K562 (cell line): ENCODE data around the gene WASL. TPM values are rescaled to one million over a fixed set of nuclear protein-coding genes. Genes with fewer than 3 reads are reported as not detected.

Experiments used
- ATAC-seq: fragments of 200-7000 bp; cut with Tn5 transposase; 3 replicates; pipeline ENCODE4 v1.9.1; 2020; ENCODE audit warnings: moderate library complexity
- BruUV-seq: library from RNA; stranded (reverse); fragments of 400-500 nt; replicated peaks from 2 replicates; lab custom pipeline; 2021; lab: Mats Ljungman, UMichigan
- CTCF ChIA-PET: fragments of 300-600 bp; formaldehyde crosslinking; extraction: SDS; loops from one replicate; lab custom pipeline; 2021; ENCODE audit warnings: low intra/inter-chr PET ratio; lab: Yijun Ruan, JAX
- POLR2A ChIA-PET: fragments of 300-600, 350-650 bp; sonication (Branson Sonifier 250); formaldehyde crosslinking; extraction: SDS; loops from one replicate; lab custom pipeline; 2021; ENCODE audit warnings: antibody characterized with exemption, inconsistent platforms; lab: Yijun Ruan, JAX
- DNase-seq, 4 experiments: peaks; one replicate each; pipeline versions ENCODE4 v3.0.0 to v3.0.0-alpha.2; 2011 to 2018; ENCODE audit warnings: low spot score in 3 of 4, mixed read lengths in 3 of 4; ENCODE audit errors: extremely low read depth in 1 of 4
- FAIRE-seq: peaks from 2 replicates; lab custom pipeline; 2011; peaks lifted over from hg19 to GRCh38; lab: Jason Lieb, UNC
- H2AFZ ChIP-seq: 2 replicates; pipeline ENCODE4 v1.6.0; 2011; ENCODE audit warnings: low read depth, low read length, control low read depth, inconsistent platforms
- H3K27ac ChIP-seq: fragments of 200-600 bp; 3 replicates; pipeline ENCODE4 v1.8.0; 2011; ENCODE audit warnings: low read depth, mild to moderate bottlenecking, control low read depth, inconsistent platforms, low read length, moderate library complexity, mixed read lengths; ENCODE audit errors: extremely low read depth
- H3K27me3 ChIP-seq, 2 experiments: fragments of 300-600 bp in 1 of 2; 2 replicates in 1 of 2; 3 replicates in 1 of 2; pipeline versions ENCODE4 v1.6.0 to v1.8.0; 2011; ENCODE audit warnings: inconsistent platforms in 2 of 2, low read length in 2 of 2, mild to moderate bottlenecking in 1 of 2, mixed read lengths in 1 of 2, moderate library complexity in 1 of 2; ENCODE audit not compliant: control insufficient read depth in 2 of 2, insufficient read depth in 2 of 2
- H3K36me3 ChIP-seq: fragments of 300-600 bp; 3 replicates; pipeline ENCODE4 v1.8.0; 2011; ENCODE audit warnings: mild to moderate bottlenecking, low read length, inconsistent platforms; ENCODE audit not compliant: control insufficient read depth, insufficient read depth
- H3K4me1 ChIP-seq, 2 experiments: fragments of 200-600 bp in 1 of 2; replicated peaks in 1 of 2; 2 replicates in 1 of 2; 3 replicates in 1 of 2; pipeline versions ENCODE4 v1.5.1 to v1.8.0; 2011; ENCODE audit warnings: inconsistent platforms in 2 of 2, low read length in 2 of 2, mild to moderate bottlenecking in 1 of 2, mixed read lengths in 1 of 2, moderate library complexity in 1 of 2; ENCODE audit not compliant: control insufficient read depth in 2 of 2, insufficient read depth in 2 of 2
- H3K4me2 ChIP-seq: 2 replicates; pipeline ENCODE4 v1.6.1; 2011; ENCODE audit warnings: low read length, control low read depth, inconsistent platforms, mixed read lengths; ENCODE audit not compliant: insufficient read depth
- H3K4me3 ChIP-seq: fragments of 200-600 bp; sonication (generic), shearing (Covaris generic); 2 replicates; pipeline ENCODE4 v1.5.1; 2016; ENCODE audit warnings: control low read depth, inconsistent platforms
- H3K79me2 ChIP-seq: fragments of 200-600 bp; 3 replicates; pipeline ENCODE4 v1.8.0; 2011; ENCODE audit warnings: low read length, inconsistent platforms; ENCODE audit not compliant: control insufficient read depth, insufficient read depth
- H3K9ac ChIP-seq, 2 experiments: 2 replicates each; pipeline versions ENCODE4 v1.6.0 to v1.6.1; 2011; ENCODE audit warnings: low read depth in 2 of 2, low read length in 2 of 2, control low read depth in 1 of 2, inconsistent platforms in 1 of 2, mild to moderate bottlenecking in 1 of 2, mixed read lengths in 1 of 2; ENCODE audit not compliant: insufficient read depth in 1 of 2
- H3K9me1 ChIP-seq: one replicate; pipeline ENCODE4 v1.6.0; 2011; ENCODE audit warnings: inconsistent platforms, mild to moderate bottlenecking, low read length, moderate library complexity; ENCODE audit not compliant: control insufficient read depth, insufficient read depth
- H3K9me3 ChIP-seq: replicated peaks from 2 replicates; pipeline ENCODE4 v1.5.1; 2011; ENCODE audit warnings: low read depth, low read length, inconsistent platforms; ENCODE audit not compliant: control insufficient read depth, insufficient read depth
- H4K20me1 ChIP-seq: replicated peaks from 2 replicates; pipeline ENCODE4 v1.6.1; 2011; ENCODE audit warnings: low read length, inconsistent platforms, mixed read lengths; ENCODE audit not compliant: control insufficient read depth, insufficient read depth
- EP300 ChIP-seq: IDR thresholded peaks from 2 replicates; pipeline ENCODE4 v1.6.1; 2012; ENCODE audit warnings: low read length, improper control_type of control experiment
- FOXJ2 ChIP-seq: fragments of 200-800 bp; sonication (Bioruptor generic); IDR thresholded peaks from 2 replicates; pipeline ENCODE4 v1.6.1; 2016; ENCODE audit warnings: missing genetic modification characterization, missing compliant biosample characterization
- HNRNPK ChIP-seq: fragments of 200-400 bp; formaldehyde crosslinking; IDR thresholded peaks from one replicate; pipeline ENCODE4 v1.6.1; 2018; ENCODE audit warnings: mild to moderate bottlenecking, low read depth, low read length; ENCODE audit not compliant: poor library complexity, severe bottlenecking
- MCM7 ChIP-seq, 2 experiments: fragments of 450-650 bp; IDR thresholded peaks; 2 replicates each; pipeline ENCODE4 v1.6.1; 2016 to 2018
- PCBP1 ChIP-seq: fragments of 200-400 bp; formaldehyde crosslinking; IDR thresholded peaks from 2 replicates; pipeline ENCODE4 v1.6.1; 2018; ENCODE audit warnings: mild to moderate bottlenecking, low read depth, low read length; ENCODE audit not compliant: poor library complexity, severe bottlenecking
- RAD21 ChIP-seq, 2 experiments: fragments of 250-450 bp in 1 of 2; fragments of 450-650 bp in 1 of 2; sonication (Bioruptor Pico) in 1 of 2; formaldehyde crosslinking in 1 of 2; IDR thresholded peaks in 1 of 2; conservative IDR thresholded peaks in 1 of 2; 2 replicates each; pipeline versions ENCODE4 v1.4.0 to v1.8.0; 2020 to 2022; ENCODE audit warnings: mild to moderate bottlenecking in 2 of 2, moderate library complexity in 1 of 2
- XRCC3 ChIP-seq: fragments of 450-650 bp; IDR thresholded peaks from 2 replicates; pipeline ENCODE4 v1.6.1; 2017; ENCODE audit warnings: mild to moderate bottlenecking, moderate library complexity
- XRCC4 ChIP-seq: IDR thresholded peaks from one replicate; pipeline ENCODE4 v1.6.1; 2011; ENCODE audit not compliant: insufficient read depth, insufficient read length; ENCODE audit errors: extremely low read depth
- ZC3H4 ChIP-seq: sonication (generic); formaldehyde crosslinking; IDR thresholded peaks from 2 replicates; pipeline ENCODE4 v1.9.0; 2021; ENCODE audit warnings: missing genetic modification reagents, borderline replicate concordance
- ZFX ChIP-seq: sonication (generic); formaldehyde crosslinking; IDR thresholded peaks from 2 replicates; pipeline ENCODE4 v1.8.0; 2022; ENCODE audit warnings: mild to moderate bottlenecking, missing genetic modification reagents, moderate library complexity
- ZNF717 ChIP-seq: fragments of 250-450 bp; sonication (Bioruptor Pico); IDR thresholded peaks from 2 replicates; pipeline ENCODE4 v1.5.0; 2021
- WGBS: fragments of 100-300 bp; shearing (Covaris generic); methylation state at CpG from one replicate; pipeline ENCODE4 v1.1.6; 2016; ENCODE audit warnings: low coverage, mixed read lengths; ENCODE audit not compliant: insufficient coverage; ENCODE audit errors: missing lambda C conversion rate; 5-methylcytosine and 5-hydroxymethylcytosine counted together
- in situ Hi-C: fragments of 300-500 bp; cut with MboI; formaldehyde crosslinking; loops from 4 replicates; pipeline ENCODE4 v1.15.0; 2018; ENCODE audit warnings: inconsistent platforms, mixed read lengths
- intact Hi-C: fragments of 100-400 bp; cut with micrococcal nuclease; formaldehyde crosslinking; loops from 2 replicates; pipeline ENCODE4 v1.14.2; 2022
- polyA plus RNA-seq, 8 experiments: library from polyadenylated mRNA; depleted of rRNA in 4 of 8; stranded (reverse) in 5 of 8; unstranded in 3 of 8; fragments of >200 nt; fragmentation: Nextera tagmentation in 2 of 8; fragmentation: Illumina TruSeq in 1 of 8; extraction: Ambion mirVana in 2 of 8; extraction: Trizol in 1 of 8; gene quantifications; 2 replicates each; pipeline versions ENCODE4 v1.2.1 to v1.2.3, GENCODE V29; 2011 to 2014; ENCODE audit warnings: inconsistent platforms in 1 of 8, missing spikeins in 1 of 8
- total RNA-seq, 7 experiments: library from RNA; depleted of rRNA in 6 of 7; stranded (reverse); fragments of >200 nt in 6 of 7; fragmentation: Illumina TruSeq in 2 of 7; extraction: Trizol in 2 of 7; gene quantifications; 2 replicates each; pipeline versions ENCODE4 v1.2.1 to v1.2.3, GENCODE V29; 2011 to 2021; ENCODE audit warnings: low replicate concordance in 1 of 7
- TF ChIP-seq, protein P1 (sequence below), 2 experiments: fragments of 450-650 bp in 1 of 2; sonication (generic) in 1 of 2; formaldehyde crosslinking; conservative IDR thresholded peaks; 2 replicates each; pipeline versions ENCODE4 v1.4.0 to v1.8.1; 2020 to 2022; ENCODE audit warnings: mild to moderate bottlenecking in 1 of 2, missing genetic modification reagents in 1 of 2
- TF ChIP-seq, protein P2 (sequence below): sonication (generic); formaldehyde crosslinking; IDR thresholded peaks from 2 replicates; pipeline ENCODE4 v1.8.0; 2023; ENCODE audit warnings: missing genetic modification reagents, mild to moderate bottlenecking, borderline replicate concordance
- TF ChIP-seq, protein P3 (sequence below): fragments of 450-650 bp; IDR thresholded peaks from 2 replicates; pipeline ENCODE4 v1.6.1; 2016; ENCODE audit warnings: missing biosample characterization, missing genetic modification characterization

The WASL gene
- total and polyA plus RNA-seq, 9 of the 15 experiments (the other 6 are each of a cell fraction or from before 2014, with no cell fraction given): 3.2 to 13.9 (median 8.3) TPM

DNA sequence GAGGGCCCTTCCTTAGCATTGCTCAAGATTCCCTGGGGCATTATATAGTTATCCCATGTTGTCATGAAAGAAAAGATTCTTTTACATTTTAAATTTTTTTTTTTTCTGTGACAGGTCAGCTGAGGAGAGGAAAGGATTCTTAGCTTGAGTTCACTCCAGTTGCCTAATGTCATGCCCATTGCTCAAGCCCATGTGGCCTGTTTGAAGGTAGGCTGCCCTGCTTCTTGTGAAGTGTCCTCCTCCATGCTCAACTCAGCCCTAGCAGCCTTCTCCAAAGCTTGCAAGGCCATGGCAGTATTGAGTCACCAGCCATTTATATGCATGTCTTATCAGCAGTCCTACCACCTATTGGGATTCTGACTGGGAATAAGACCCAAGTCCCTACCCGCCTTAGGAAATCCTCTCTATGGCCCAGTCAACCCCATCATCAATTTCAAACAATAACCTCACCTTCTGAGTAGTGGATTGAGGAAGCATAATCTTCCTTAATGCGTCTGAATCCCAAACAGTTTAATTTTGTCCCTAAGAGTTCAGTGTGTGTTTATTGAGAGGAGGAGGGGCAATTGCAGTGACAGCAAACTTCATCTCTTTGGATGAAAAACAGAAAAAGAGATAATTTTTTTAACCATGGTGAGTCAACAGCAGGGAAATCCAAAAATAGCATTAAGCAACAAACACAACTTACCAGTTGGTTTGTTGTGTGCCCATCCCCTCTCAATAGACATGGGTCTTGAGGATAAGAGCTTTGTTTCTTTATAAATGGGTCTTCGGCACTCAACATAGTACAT, 38.6 kb upstream of the WASL start:
- WGBS: 30% methylated on average over 3 of the region's 3 CpGs
- in situ Hi-C loops (no loop called here), intact Hi-C loops (loop anchor here (2.0 to 5.0 kb wide), 2 partner anchors 39 to 75 kb away; partner anchors contain the start of gene WASL)
- H3K9me1 ChIP-seq: no peaks in the 10 kb centered on the region
- H3K36me3 ChIP-seq: no peaks in the 10 kb centered on the region
- H3K79me2 ChIP-seq: no peaks in the 10 kb centered on the region
- no peak overlapping the region for H3K9ac ChIP-seq
- ChIA-PET CTCF (no interaction called here), POLR2A (interaction anchor here (0.6 to 1.1 kb wide), 3 partner anchors 10 to 229 kb away, joined by 3 to 5 read pairs (median 4); partner anchors contain the start of gene WASL)
- peaks cover 0 to 25% of the 10 kb centered on the region in 2 experiments; a peak in 2 of 5 replicates for H3K4me1 ChIP-seq
- H4K20me1 ChIP-seq: no peaks in the 10 kb centered on the region
- peak overlapping the region; percentile 9; the same call in 1 of the 3 replicates for H3K27ac ChIP-seq
- FAIRE-seq (no peak), ATAC-seq (peak; percentile 40), DNase-seq (peak in 1 of 4 experiments; percentile 28)
- H3K4me2 ChIP-seq: no peak overlapping the region; the same call in 1 of the 2 replicates
- no TSS peak for BruUV-seq
- peak overlapping the region; percentile 41; the same call in 1 of the 2 replicates for H2AFZ ChIP-seq
- H3K4me3 ChIP-seq: no peak overlapping the region
- no peaks in the 10 kb centered on the region for H3K27me3 ChIP-seq
- H3K9me3 ChIP-seq: no peaks in the 10 kb centered on the region
- no peak for TF ChIP-seq RAD21 (CRISPR knock-in tag; conservative IDR thresholded peaks at IDR 0.05 in 1 of 2, IDR thresholded peaks at IDR 0.05 in 1 of 2)
- TF ChIP-seq ZC3H4 (CRISPR knock-in tag): no peak
- no peak for TF ChIP-seq MCM7 (IDR thresholded peaks at IDR 0.05)
- TF ChIP-seq ZFX: no peak
- TF ChIP-seq XRCC3: no peak
- TF ChIP-seq, protein P1, sequence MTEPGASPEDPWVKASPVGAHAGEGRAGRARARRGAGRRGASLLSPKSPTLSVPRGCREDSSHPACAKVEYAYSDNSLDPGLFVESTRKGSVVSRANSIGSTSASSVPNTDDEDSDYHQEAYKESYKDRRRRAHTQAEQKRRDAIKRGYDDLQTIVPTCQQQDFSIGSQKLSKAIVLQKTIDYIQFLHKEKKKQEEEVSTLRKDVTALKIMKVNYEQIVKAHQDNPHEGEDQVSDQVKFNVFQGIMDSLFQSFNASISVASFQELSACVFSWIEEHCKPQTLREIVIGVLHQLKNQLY (CRISPR knock-in tag; conservative IDR thresholded peaks at IDR 0.05): no peak
- no peak for TF ChIP-seq FOXJ2 (tag)
- TF ChIP-seq PCBP1: no peak
- TF ChIP-seq, protein P2, sequence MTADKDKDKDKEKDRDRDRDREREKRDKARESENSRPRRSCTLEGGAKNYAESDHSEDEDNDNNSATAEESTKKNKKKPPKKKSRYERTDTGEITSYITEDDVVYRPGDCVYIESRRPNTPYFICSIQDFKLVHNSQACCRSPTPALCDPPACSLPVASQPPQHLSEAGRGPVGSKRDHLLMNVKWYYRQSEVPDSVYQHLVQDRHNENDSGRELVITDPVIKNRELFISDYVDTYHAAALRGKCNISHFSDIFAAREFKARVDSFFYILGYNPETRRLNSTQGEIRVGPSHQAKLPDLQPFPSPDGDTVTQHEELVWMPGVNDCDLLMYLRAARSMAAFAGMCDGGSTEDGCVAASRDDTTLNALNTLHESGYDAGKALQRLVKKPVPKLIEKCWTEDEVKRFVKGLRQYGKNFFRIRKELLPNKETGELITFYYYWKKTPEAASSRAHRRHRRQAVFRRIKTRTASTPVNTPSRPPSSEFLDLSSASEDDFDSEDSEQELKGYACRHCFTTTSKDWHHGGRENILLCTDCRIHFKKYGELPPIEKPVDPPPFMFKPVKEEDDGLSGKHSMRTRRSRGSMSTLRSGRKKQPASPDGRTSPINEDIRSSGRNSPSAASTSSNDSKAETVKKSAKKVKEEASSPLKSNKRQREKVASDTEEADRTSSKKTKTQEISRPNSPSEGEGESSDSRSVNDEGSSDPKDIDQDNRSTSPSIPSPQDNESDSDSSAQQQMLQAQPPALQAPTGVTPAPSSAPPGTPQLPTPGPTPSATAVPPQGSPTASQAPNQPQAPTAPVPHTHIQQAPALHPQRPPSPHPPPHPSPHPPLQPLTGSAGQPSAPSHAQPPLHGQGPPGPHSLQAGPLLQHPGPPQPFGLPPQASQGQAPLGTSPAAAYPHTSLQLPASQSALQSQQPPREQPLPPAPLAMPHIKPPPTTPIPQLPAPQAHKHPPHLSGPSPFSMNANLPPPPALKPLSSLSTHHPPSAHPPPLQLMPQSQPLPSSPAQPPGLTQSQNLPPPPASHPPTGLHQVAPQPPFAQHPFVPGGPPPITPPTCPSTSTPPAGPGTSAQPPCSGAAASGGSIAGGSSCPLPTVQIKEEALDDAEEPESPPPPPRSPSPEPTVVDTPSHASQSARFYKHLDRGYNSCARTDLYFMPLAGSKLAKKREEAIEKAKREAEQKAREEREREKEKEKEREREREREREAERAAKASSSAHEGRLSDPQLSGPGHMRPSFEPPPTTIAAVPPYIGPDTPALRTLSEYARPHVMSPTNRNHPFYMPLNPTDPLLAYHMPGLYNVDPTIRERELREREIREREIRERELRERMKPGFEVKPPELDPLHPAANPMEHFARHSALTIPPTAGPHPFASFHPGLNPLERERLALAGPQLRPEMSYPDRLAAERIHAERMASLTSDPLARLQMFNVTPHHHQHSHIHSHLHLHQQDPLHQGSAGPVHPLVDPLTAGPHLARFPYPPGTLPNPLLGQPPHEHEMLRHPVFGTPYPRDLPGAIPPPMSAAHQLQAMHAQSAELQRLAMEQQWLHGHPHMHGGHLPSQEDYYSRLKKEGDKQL: no peak
- TF ChIP-seq, protein P3, sequence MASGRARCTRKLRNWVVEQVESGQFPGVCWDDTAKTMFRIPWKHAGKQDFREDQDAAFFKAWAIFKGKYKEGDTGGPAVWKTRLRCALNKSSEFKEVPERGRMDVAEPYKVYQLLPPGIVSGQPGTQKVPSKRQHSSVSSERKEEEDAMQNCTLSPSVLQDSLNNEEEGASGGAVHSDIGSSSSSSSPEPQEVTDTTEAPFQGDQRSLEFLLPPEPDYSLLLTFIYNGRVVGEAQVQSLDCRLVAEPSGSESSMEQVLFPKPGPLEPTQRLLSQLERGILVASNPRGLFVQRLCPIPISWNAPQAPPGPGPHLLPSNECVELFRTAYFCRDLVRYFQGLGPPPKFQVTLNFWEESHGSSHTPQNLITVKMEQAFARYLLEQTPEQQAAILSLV: no peak
- no peak for TF ChIP-seq HNRNPK
- no peak for TF ChIP-seq ZNF717 (CRISPR knock-in tag)
- TF ChIP-seq EP300: no peak
- no peak for TF ChIP-seq XRCC4
